Thyroid gland (tissue), 4 donors: Measurements from ENCODE around the gene TRIM4.

Source experiments
- CTCF ChIP-seq, 6 experiments: fragments of 200-600 bp in 3 of 6; fragments of 450-650 bp in 3 of 6; sonication (generic) in 3 of 6; IDR thresholded peaks; one replicate each; pipeline ENCODE4 v1.5.1; 2016 to 2019; ENCODE audit warnings: antibody characterized with exemption in 6 of 6, mild to moderate bottlenecking in 2 of 6, inconsistent platforms in 1 of 6, moderate library complexity in 1 of 6
- POLR2A ChIP-seq, 2 donors: fragments of 450-650 bp; IDR thresholded peaks; one replicate each; pipeline ENCODE4 v1.6.1; 2017; ENCODE audit warnings: antibody characterized with exemption in 2 of 2, mild to moderate bottlenecking in 2 of 2, moderate library complexity in 1 of 2

GRCh38 chr7:99928188-99928587 lies 8.9 kb upstream of the TRIM4 start:
- TF ChIP-seq POLR2A (IDR thresholded peaks at IDR 0.05) (no peak), CTCF (IDR thresholded peaks at IDR 0.05) (no peak)
